GM23248 (cell line): Measurements from ENCODE around the gene COPG2. TPM values are rescaled to one million over a fixed set of nuclear protein-coding genes. Genes with fewer than 3 reads are reported as not detected.

Source experiments
- DNase-seq: peaks from one replicate; pipeline ENCODE4 v3.0.0-alpha.2; 2015
- H2AFZ ChIP-seq: fragments of 200-600 bp; sonication (generic); 2 replicates; pipeline ENCODE4 v1.6.1; 2016; ENCODE audit warnings: antibody characterized with exemption
- H3F3A ChIP-seq: fragments of 200-600 bp; sonication (generic); 2 replicates; pipeline ENCODE4 v1.6.1; 2016; ENCODE audit warnings: mild to moderate bottlenecking, antibody characterized with exemption, mixed run types; ENCODE audit not compliant: insufficient read depth
- H3K27ac ChIP-seq: fragments of 200-600 bp; sonication (generic); 2 replicates; pipeline ENCODE4 v1.5.1; 2016; ENCODE audit warnings: mild to moderate bottlenecking
- H3K27me3 ChIP-seq: fragments of 200-600 bp; sonication (generic); replicated peaks from 2 replicates; pipeline ENCODE4 v1.6.1; 2016; ENCODE audit warnings: mild to moderate bottlenecking; ENCODE audit not compliant: insufficient read depth
- H3K36me3 ChIP-seq: fragments of 200-600 bp; sonication (generic); 2 replicates; pipeline ENCODE4 v1.6.1; 2016; ENCODE audit warnings: low read depth, mild to moderate bottlenecking
- H3K4me1 ChIP-seq: fragments of 200-600 bp; sonication (generic); 2 replicates; pipeline ENCODE4 v1.6.1; 2016; ENCODE audit warnings: mild to moderate bottlenecking; ENCODE audit not compliant: insufficient read depth
- H3K4me2 ChIP-seq: fragments of 200-600 bp; sonication (generic); one replicate; pipeline ENCODE4 v1.6.1; 2016; ENCODE audit warnings: mild to moderate bottlenecking; ENCODE audit not compliant: unreplicated experiment
- H3K4me3 ChIP-seq: fragments of 200-600 bp; sonication (generic); 2 replicates; pipeline ENCODE4 v1.5.1; 2016; ENCODE audit warnings: mild to moderate bottlenecking
- H3K79me2 ChIP-seq: fragments of 200-600 bp; sonication (generic); 2 replicates; pipeline ENCODE4 v1.6.1; 2016; ENCODE audit warnings: mild to moderate bottlenecking; ENCODE audit not compliant: insufficient read depth
- H3K9ac ChIP-seq: fragments of 200-600 bp; sonication (generic); 2 replicates; pipeline ENCODE4 v1.6.1; 2016; ENCODE audit warnings: mild to moderate bottlenecking
- H3K9me2 ChIP-seq: fragments of 200-600 bp; sonication (generic); 2 replicates; pipeline ENCODE4 v1.6.1; 2016; ENCODE audit warnings: mixed run types, mild to moderate bottlenecking, moderate library complexity; ENCODE audit not compliant: insufficient read depth
- H3K9me3 ChIP-seq: fragments of 200-600 bp; sonication (generic); one replicate; pipeline ENCODE4 v1.6.1; 2017; ENCODE audit warnings: low read depth
- H4K20me1 ChIP-seq: fragments of 200-600 bp; sonication (generic); 2 replicates; pipeline ENCODE4 v1.6.0; 2016; ENCODE audit not compliant: insufficient read depth
- EZH2 ChIP-seq: fragments of 200-600 bp; sonication (generic); IDR thresholded peaks from 2 replicates; pipeline ENCODE4 v1.6.1; 2018; ENCODE audit warnings: antibody characterized with exemption, mild to moderate bottlenecking; ENCODE audit not compliant: insufficient read depth, poor library complexity, severe bottlenecking
- EZH2phosphoT487 ChIP-seq: fragments of 200-600 bp; sonication (generic); IDR thresholded peaks from 2 replicates; pipeline ENCODE4 v1.6.1; 2018; ENCODE audit warnings: antibody characterized with exemption, moderate library complexity, mild to moderate bottlenecking, low read depth; ENCODE audit not compliant: insufficient read depth
- WGBS, 2 experiments: methylation state at CpG; one replicate each; pipeline ENCODE4 v1.1.6; 2015 to 2017; ENCODE audit warnings: low lambda C conversion rate in 2 of 2, low coverage in 1 of 2; ENCODE audit errors: missing lambda C conversion rate in 2 of 2; 5-methylcytosine and 5-hydroxymethylcytosine counted together
- in situ Hi-C: fragments of 300-500 bp; cut with MboI; formaldehyde crosslinking; loops from 2 replicates; pipeline ENCODE4 v1.15.0; 2020
- polyA plus RNA-seq: library from polyadenylated mRNA; unstranded; fragments of >200 nt; fragmentation: Nextera tagmentation; extraction: Ambion mirVana; gene quantifications from 2 replicates; pipeline ENCODE4 v1.2.1, GENCODE V29; 2016
- total RNA-seq: library from RNA; depleted of rRNA; stranded (reverse); fragments of >200 nt; shearing (Covaris generic); gene quantifications from 2 replicates; pipeline ENCODE4 v1.2.3, GENCODE V29; 2014

COPG2 gene
- total and polyA plus RNA-seq, 2 experiments from 2014 or later: 3.4 to 29.7 TPM

DNA sequence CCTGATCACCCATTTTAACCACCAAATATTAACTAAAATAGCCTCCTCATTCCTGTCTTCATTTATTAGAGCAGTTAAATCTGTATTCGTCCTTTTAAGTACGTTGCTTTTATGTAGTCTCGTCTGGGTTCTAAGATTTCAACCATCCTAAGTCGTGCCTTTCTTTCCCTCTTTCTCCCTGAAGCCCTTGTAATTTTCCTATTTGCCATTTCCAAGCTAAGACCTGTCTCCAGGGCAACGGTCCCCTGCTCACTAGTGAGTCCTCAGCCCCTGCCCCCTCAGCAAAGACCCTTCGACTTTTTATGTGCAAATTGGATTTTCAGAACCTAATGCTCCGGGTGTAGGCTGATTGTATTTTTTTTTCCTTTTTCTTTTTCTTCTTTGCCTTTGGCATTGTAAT lies 192.8 kb downstream of the COPG2 start:
- Histone ChIP-seq H3F3A (no peaks in the 10 kb centered on the region), H4K20me1 (no peaks in the 10 kb centered on the region), H3K4me2 (no peak overlapping the region), H3K9me3 (no peaks in the 10 kb centered on the region), H3K4me1 (no peaks in the 10 kb centered on the region), H3K79me2 (no peaks in the 10 kb centered on the region), H3K9me2 (no peaks in the 10 kb centered on the region), H2AFZ (no peak overlapping the region), H3K27me3 (0 out of 2 replicates have a peak, but pooled peaks cover 6% of the 10 kb centered on the region), H3K27ac (no peak overlapping the region), H3K4me3 (no peak overlapping the region), H3K9ac (no peak overlapping the region), H3K36me3 (no peaks in the 10 kb centered on the region)
- WGBS, 2 experiments: 50 to 51% methylated on average over 7 of the region's 7 CpGs
- DNase-seq: no peak
- in situ Hi-C loops: no loop called here
- no peak for TF ChIP-seq EZH2phosphoT487
- TF ChIP-seq EZH2: no peak

DNA sequence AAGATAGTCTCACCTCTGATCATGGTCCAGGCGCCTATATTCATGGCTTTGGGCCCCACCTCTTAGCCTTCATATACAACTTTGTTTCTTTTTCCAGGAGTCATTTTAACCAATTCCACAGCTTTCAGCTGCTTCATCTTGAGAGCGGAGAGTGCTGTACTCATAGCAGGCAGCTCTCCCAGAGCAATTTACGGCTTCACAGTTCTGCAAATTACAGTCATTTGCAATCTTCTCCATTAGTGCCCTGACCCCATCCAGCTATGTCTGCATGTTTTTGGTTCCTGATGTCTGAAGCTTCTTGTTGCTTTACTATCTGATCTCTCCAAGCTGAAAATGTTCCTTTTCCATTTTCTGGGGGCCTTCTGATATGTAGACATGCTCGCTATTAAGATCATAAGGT lies 194.7 kb downstream of the COPG2 start:
- Histone ChIP-seq H3K9me2 (no peaks in the 10 kb centered on the region), H3F3A (no peaks in the 10 kb centered on the region), H3K79me2 (no peaks in the 10 kb centered on the region), H3K4me2 (no peak overlapping the region), H4K20me1 (no peaks in the 10 kb centered on the region), H3K9me3 (no peaks in the 10 kb centered on the region), H3K36me3 (no peaks in the 10 kb centered on the region), H3K4me3 (no peak overlapping the region), H3K9ac (no peak overlapping the region), H3K4me1 (no peaks in the 10 kb centered on the region), H3K27ac (no peak overlapping the region), H3K27me3 (0 out of 2 replicates have a peak, but pooled peaks cover 6% of the 10 kb centered on the region), H2AFZ (no peak overlapping the region)
- 66 to 70% methylated on average over 4 of the region's 4 CpGs for WGBS, 2 experiments
- in situ Hi-C loops: no loop called here
- no peak for DNase-seq
- TF ChIP-seq EZH2: no peak
- no peak for TF ChIP-seq EZH2phosphoT487

DNA sequence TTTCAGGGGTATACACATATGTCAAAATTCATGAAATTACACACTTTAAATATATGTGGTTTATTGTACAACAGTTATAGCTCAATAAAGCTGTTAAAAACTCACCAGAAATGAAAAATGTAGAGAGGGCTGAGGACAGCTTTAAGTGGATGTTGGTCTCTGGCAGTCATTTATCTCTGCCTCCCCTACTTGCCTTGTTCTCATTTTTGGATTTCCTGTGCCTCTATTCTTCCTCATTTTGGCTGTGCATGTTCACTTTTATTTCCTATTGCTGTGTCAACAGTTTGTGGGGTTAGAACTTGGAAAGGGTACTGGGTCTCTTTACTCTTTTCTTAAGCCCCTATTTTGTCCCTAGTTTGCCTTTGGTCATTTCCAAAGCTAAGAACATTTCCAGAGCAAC lies 195.3 kb downstream of the COPG2 start:
- in situ Hi-C loops: no loop called here
- no peak overlapping the region for H3K4me3 ChIP-seq
- H3K79me2 ChIP-seq: no peaks in the 10 kb centered on the region
- H3K9me3 ChIP-seq: no peaks in the 10 kb centered on the region
- H3F3A ChIP-seq: no peaks in the 10 kb centered on the region
- no peak overlapping the region for H3K27ac ChIP-seq
- no peaks in the 10 kb centered on the region for H4K20me1 ChIP-seq
- H2AFZ ChIP-seq: no peak overlapping the region
- H3K27me3 ChIP-seq: 0 out of 2 replicates have a peak, but pooled peaks cover 6% of the 10 kb centered on the region
- H3K4me1 ChIP-seq: no peaks in the 10 kb centered on the region
- no peak for DNase-seq
- no peak overlapping the region for H3K4me2 ChIP-seq
- TF ChIP-seq EZH2: no peak
- TF ChIP-seq EZH2phosphoT487: no peak
- no peaks in the 10 kb centered on the region for H3K36me3 ChIP-seq
- no peaks in the 10 kb centered on the region for H3K9me2 ChIP-seq
- H3K9ac ChIP-seq: no peak overlapping the region

DNA sequence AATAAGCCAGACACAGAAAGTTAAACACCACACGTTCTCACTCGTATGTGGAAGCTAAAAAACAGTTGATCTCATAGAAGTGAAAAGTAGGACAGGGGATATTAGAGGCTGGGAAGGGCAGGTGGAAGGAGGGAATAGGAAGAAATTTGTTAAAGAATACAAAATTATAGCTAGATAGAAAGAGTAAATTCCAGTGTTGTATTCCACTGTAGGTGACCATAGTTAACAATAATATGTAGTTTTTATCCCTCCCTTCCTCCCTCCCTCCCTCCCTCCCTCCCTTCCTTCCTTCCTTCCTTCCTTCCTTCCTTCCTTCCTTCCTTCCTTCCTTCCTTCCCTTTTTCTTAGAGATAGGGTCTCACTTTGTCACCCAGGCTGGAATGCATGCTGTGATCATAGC lies 196.6 kb downstream of the COPG2 start:
- Histone ChIP-seq H4K20me1 (no peaks in the 10 kb centered on the region), H3K9me3 (no peaks in the 10 kb centered on the region), H3K9ac (no peak overlapping the region), H3K79me2 (no peaks in the 10 kb centered on the region), H3K36me3 (no peaks in the 10 kb centered on the region), H3K27me3 (0 out of 2 replicates have a peak, but pooled peaks cover 6% of the 10 kb centered on the region), H3K27ac (no peak overlapping the region), H3K4me3 (no peak overlapping the region), H3K4me2 (no peak overlapping the region), H3K4me1 (no peaks in the 10 kb centered on the region), H3K9me2 (no peaks in the 10 kb centered on the region), H2AFZ (no peak overlapping the region), H3F3A (no peaks in the 10 kb centered on the region)
- 36 to 42% methylated on average over 2 of the region's 2 CpGs for WGBS, 2 experiments
- in situ Hi-C loops: no loop called here
- TF ChIP-seq EZH2 (no peak), EZH2phosphoT487 (no peak)
- DNase-seq: no peak

DNA sequence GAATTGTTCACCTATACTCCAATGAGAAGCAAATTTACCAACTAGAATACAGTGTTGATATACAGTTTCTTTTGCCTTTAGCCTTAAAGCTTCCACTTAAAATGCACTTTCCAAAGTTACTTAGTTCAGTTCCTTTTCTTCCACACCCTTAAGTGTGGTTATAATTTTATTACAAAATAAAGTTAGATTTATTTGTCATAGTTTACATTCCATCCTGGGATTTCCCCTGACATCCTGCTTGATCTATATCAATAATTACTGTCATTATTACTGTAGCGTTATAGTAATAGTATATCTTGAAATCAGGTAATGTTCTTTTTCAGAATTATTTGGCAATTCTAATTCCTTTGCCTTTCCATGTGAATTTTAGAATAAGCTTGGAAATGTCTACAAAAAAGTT lies 199.9 kb downstream of the COPG2 start:
- H3K4me2 ChIP-seq: no peak overlapping the region
- H3K4me1 ChIP-seq: no peaks in the 10 kb centered on the region
- H3F3A ChIP-seq: no peaks in the 10 kb centered on the region
- no peaks in the 10 kb centered on the region for H3K9me2 ChIP-seq
- no peak overlapping the region for H2AFZ ChIP-seq
- in situ Hi-C loops: no loop called here
- H3K9me3 ChIP-seq: no peaks in the 10 kb centered on the region
- DNase-seq: no peak
- no peak overlapping the region for H3K9ac ChIP-seq
- TF ChIP-seq EZH2phosphoT487 (no peak), EZH2 (no peak)
- H3K27me3 ChIP-seq: 0 out of 2 replicates have a peak, but pooled peaks cover 4% of the 10 kb centered on the region
- no peaks in the 10 kb centered on the region for H3K79me2 ChIP-seq
- no peak overlapping the region for H3K4me3 ChIP-seq
- 81 to 88% methylated on average over 1 of the region's 1 CpG for WGBS, 2 experiments
- H4K20me1 ChIP-seq: no peaks in the 10 kb centered on the region
- no peak overlapping the region for H3K27ac ChIP-seq
- H3K36me3 ChIP-seq: no peaks in the 10 kb centered on the region
